Activated T-helper 2 cell treated with anti-CD3 and anti-CD28 coated beads, Interferon-gamma antibody, Interleukin-2, Interleukin-4, amounts not matched to agents 10 μg/mL and 5 μg/mL and 100 μg/mL, durations not matched to agents 14 hours and 24 hours and 36 hours (primary cell): ENCODE results near the gene ENPP7. TPM values are rescaled to one million over a fixed set of nuclear protein-coding genes. Genes with fewer than 3 reads are reported as not detected.
A peak's percentile ranks its signal among the peaks of the same experiment; 100 is the strongest.

Source experiments
- DNase-seq: peaks from one replicate; pipeline ENCODE4 v3.0.0; 2021; ENCODE audit warnings: low spot score
- H3K27ac Mint-ChIP-seq: one replicate; pipeline ENCODE4 v1.8.0; 2021; ENCODE audit warnings: mixed read lengths
- H3K27me3 Mint-ChIP-seq: one replicate; pipeline ENCODE4 v1.8.0; 2021; ENCODE audit warnings: low read depth, mixed read lengths
- H3K36me3 Mint-ChIP-seq: one replicate; pipeline ENCODE4 v1.8.0; 2021; ENCODE audit warnings: low read depth, mixed read lengths
- H3K4me1 Mint-ChIP-seq: one replicate; pipeline ENCODE4 v1.8.0; 2021; ENCODE audit warnings: low read depth, mixed read lengths
- H3K4me3 Mint-ChIP-seq: one replicate; pipeline ENCODE4 v1.8.0; 2021; ENCODE audit warnings: low read depth, mild to moderate bottlenecking, moderate library complexity, mixed read lengths
- H3K9me3 Mint-ChIP-seq: one replicate; pipeline ENCODE4 v1.8.0; 2021; ENCODE audit warnings: mixed read lengths
- intact Hi-C: fragments of 100-400 bp; cut with micrococcal nuclease; formaldehyde crosslinking; loops from one replicate; pipeline ENCODE4 v1.15.1; 2023
- total RNA-seq: library from RNA; stranded (reverse); gene quantifications from 2 replicates; pipeline ENCODE4 v1.2.3, GENCODE V29; 2022

Gene ENPP7
- total RNA-seq, 1 donor from 2014 or later = not detected

- Mint-ChIP-seq H3K27me3 (peaks cover 23% of the 10 kb centered on the region), H3K27ac (no peak overlapping the region), H3K36me3 (no peaks in the 10 kb centered on the region), H3K9me3 (no peaks in the 10 kb centered on the region), H3K4me3 (no peak overlapping the region), H3K4me1 (peaks cover 2% of the 10 kb centered on the region)
- intact Hi-C loops = loop anchor here (10.0 kb wide), 1 partner anchor 253 kb away; no protein-coding TSS in a partner anchor
- DNase-seq = no peak
Observed at GRCh38 chr17:79741401-79741750, 10.6 kb downstream of the ENPP7 start.

DNA sequence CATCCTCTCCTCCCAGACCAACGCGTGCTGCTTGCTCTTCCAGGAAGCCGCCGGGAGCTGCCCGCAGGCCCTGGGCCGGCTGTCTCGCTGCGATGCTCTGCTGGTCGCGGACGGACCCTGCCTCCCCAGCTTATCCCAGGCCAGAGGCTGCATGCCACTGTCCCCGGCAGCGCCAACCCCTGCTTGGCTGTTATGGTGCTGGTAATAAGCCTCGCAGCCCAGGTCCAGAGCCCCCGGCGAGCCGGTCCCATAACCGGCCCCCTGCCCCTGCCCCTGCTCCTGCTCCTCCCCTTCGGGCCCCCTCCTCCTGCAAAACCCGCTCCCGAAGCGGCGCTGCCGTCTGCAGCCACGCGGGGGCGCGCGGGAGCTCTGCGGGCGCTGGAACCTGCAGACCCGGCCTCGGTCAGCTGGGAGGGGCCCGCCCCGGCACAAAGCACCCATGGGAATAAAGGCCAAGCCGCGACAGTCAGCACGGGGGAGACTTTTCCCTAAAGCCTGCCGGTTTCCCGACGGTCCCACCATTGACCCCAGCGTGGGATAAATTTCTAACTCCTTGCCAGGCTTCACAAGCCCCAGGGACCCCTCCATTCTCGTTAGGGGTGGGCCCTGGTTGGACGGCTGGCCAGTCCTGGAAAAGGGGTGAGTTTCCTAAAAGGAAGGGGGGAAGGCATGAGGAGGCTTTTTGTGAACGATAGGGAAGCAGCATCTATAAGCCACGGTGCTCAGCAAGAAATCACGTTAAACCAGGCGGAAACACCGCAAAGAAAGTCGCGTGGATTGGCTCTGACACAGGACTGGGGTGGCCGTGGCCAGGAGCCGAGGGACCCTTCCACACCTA lies 11.2 kb downstream of the ENPP7 start:
- intact Hi-C loops = loop anchor here (10.0 kb wide), 1 partner anchor 253 kb away; no protein-coding TSS in a partner anchor
- Mint-ChIP-seq H3K9me3 (no peaks in the 10 kb centered on the region), H3K4me3 (no peak overlapping the region), H3K4me1 (peaks cover 2% of the 10 kb centered on the region), H3K27ac (no peak overlapping the region), H3K36me3 (no peaks in the 10 kb centered on the region), H3K27me3 (peaks cover 28% of the 10 kb centered on the region)
- peak; percentile 67 for DNase-seq

DNA sequence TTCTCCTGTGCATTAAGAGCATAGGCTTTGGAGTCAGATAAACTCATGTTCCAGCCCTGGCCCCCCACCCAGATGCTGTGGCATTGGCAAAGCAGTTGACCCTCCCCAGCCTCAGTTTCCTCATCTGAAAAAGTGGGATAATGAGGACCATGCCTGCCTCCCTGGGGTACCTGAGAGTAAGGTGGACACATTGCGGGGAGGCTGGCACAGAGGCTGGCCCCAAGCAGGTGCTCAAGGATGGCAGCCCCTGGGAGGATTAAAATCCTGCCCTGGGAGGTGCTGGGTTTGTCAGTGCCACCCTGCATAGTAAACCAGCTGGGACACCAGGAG lies 11.8 kb downstream of the ENPP7 start:
- Mint-ChIP-seq H3K4me1 (peaks cover 2% of the 10 kb centered on the region), H3K27ac (no peak overlapping the region), H3K4me3 (no peak overlapping the region), H3K9me3 (no peaks in the 10 kb centered on the region), H3K27me3 (peaks cover 32% of the 10 kb centered on the region), H3K36me3 (no peaks in the 10 kb centered on the region)
- intact Hi-C loops = loop anchor here (10.0 kb wide), 1 partner anchor 252 kb away; no protein-coding TSS in a partner anchor
- no peak for DNase-seq

GRCh38 chr17:79742951-79743476 lies 12.3 kb downstream of the ENPP7 start:
- H3K36me3 Mint-ChIP-seq = no peaks in the 10 kb centered on the region
- H3K9me3 Mint-ChIP-seq = no peaks in the 10 kb centered on the region
- DNase-seq = no peak
- no peak overlapping the region for H3K27ac Mint-ChIP-seq
- intact Hi-C loops = loop anchor here (10.0 kb wide), 1 partner anchor 252 kb away; no protein-coding TSS in a partner anchor
- H3K4me1 Mint-ChIP-seq = peaks cover 6% of the 10 kb centered on the region
- H3K4me3 Mint-ChIP-seq = no peak overlapping the region
- peaks cover 36% of the 10 kb centered on the region for H3K27me3 Mint-ChIP-seq

DNA sequence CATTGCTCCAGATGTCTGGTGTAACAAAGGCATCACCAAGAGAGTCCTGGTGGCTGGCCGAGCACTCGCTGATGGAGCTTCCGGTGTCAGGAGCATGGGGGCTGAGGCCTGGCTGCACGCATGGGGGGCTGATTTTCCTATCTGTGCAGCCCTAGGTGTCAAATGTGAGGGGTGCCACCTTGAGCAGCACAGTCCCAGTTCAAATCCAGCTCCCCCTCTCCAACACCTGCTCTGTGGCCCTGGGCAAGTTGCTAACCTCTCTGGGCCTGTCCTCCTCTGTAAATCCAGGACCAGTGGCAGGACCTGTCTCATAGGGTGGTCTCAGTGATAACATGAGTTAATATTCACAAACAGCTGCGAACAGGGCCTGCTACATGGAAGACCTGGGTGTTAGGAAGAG lies 12.9 kb downstream of the ENPP7 start:
- H3K27me3 Mint-ChIP-seq = peaks cover 38% of the 10 kb centered on the region
- H3K36me3 Mint-ChIP-seq = no peaks in the 10 kb centered on the region
- peaks cover 6% of the 10 kb centered on the region for H3K4me1 Mint-ChIP-seq
- no peaks in the 10 kb centered on the region for H3K9me3 Mint-ChIP-seq
- DNase-seq = no peak
- no peak overlapping the region for H3K27ac Mint-ChIP-seq
- H3K4me3 Mint-ChIP-seq = no peak overlapping the region
- intact Hi-C loops = loop anchor here (10.0 kb wide), 1 partner anchor 251 kb away; no protein-coding TSS in a partner anchor

GRCh38 chr17:79745641-79746105 lies 14.9 kb downstream of the ENPP7 start:
- Mint-ChIP-seq H3K27ac (no peak overlapping the region), H3K27me3 (peaks cover 32% of the 10 kb centered on the region), H3K4me1 (peaks cover 7% of the 10 kb centered on the region), H3K9me3 (no peaks in the 10 kb centered on the region), H3K36me3 (no peaks in the 10 kb centered on the region), H3K4me3 (no peak overlapping the region)
- intact Hi-C loops = loop anchor here (5.0 to 10.0 kb wide), 3 partner anchors 57 to 249 kb away; no protein-coding TSS in a partner anchor
- DNase-seq = no peak

DNA sequence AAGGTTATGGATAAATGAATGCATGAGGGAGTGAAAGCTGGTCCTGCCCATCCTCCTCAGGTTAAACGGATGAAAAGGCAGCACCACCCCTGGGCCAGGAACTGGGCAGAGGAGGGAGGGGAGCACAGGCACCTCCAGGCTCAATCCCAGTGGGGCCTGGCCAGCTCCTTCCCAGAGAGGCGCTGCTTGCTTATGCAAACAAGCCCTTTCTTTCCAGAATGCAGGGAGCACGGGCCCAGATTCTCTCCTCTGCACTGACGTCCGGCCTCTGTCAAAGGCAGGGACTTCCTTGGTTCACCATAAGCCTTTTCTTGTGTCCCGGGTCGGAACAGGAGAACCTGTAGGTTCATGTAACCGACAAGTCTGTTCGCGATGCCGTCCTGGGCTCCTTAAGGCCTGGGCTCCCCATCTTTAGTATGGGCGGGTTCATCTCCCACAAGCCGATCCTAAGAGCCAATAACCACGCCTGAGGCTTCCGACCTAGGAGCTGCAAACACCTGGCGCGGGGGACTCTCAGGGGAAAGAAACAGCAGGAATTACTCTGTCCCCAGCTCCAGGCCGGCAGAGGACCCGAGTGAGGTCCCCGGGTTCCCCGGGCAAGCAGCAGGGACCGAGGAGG lies 16.3 kb downstream of the ENPP7 start:
- intact Hi-C loops = loop anchor here (5.0 to 10.0 kb wide), 3 partner anchors 55 to 248 kb away; no protein-coding TSS in a partner anchor

GRCh38 chr17:79747508-79748294 lies 17.0 kb downstream of the ENPP7 start:
- intact Hi-C loops = loop anchor here (5.0 to 10.0 kb wide), 3 partner anchors 55 to 247 kb away; no protein-coding TSS in a partner anchor
- Mint-ChIP-seq H3K4me3 (no peak overlapping the region), H3K9me3 (no peaks in the 10 kb centered on the region), H3K36me3 (no peaks in the 10 kb centered on the region), H3K27ac (no peak overlapping the region), H3K27me3 (peaks cover 41% of the 10 kb centered on the region), H3K4me1 (peaks cover 16% of the 10 kb centered on the region)
- DNase-seq = no peak

More for the DNA sequence above, 16.3 kb downstream of the ENPP7 start:
- H3K4me1 Mint-ChIP-seq = peaks cover 16% of the 10 kb centered on the region
- H3K27ac Mint-ChIP-seq = no peak overlapping the region
- no peaks in the 10 kb centered on the region for H3K9me3 Mint-ChIP-seq
- peaks cover 41% of the 10 kb centered on the region for H3K27me3 Mint-ChIP-seq
- DNase-seq = no peak
- no peaks in the 10 kb centered on the region for H3K36me3 Mint-ChIP-seq
- no peak overlapping the region for H3K4me3 Mint-ChIP-seq

- no peaks in the 10 kb centered on the region for H3K36me3 Mint-ChIP-seq
- H3K27me3 Mint-ChIP-seq = peaks cover 38% of the 10 kb centered on the region
- no peak overlapping the region for H3K4me3 Mint-ChIP-seq
- no peak overlapping the region for H3K27ac Mint-ChIP-seq
- intact Hi-C loops = loop anchor here (5.0 to 10.0 kb wide), 3 partner anchors 54 to 246 kb away; no protein-coding TSS in a partner anchor
- no peaks in the 10 kb centered on the region for H3K9me3 Mint-ChIP-seq
- DNase-seq = no peak
- H3K4me1 Mint-ChIP-seq = peaks cover 16% of the 10 kb centered on the region
Observed at GRCh38 chr17:79748295-79749099, 17.8 kb downstream of the ENPP7 start.

DNA sequence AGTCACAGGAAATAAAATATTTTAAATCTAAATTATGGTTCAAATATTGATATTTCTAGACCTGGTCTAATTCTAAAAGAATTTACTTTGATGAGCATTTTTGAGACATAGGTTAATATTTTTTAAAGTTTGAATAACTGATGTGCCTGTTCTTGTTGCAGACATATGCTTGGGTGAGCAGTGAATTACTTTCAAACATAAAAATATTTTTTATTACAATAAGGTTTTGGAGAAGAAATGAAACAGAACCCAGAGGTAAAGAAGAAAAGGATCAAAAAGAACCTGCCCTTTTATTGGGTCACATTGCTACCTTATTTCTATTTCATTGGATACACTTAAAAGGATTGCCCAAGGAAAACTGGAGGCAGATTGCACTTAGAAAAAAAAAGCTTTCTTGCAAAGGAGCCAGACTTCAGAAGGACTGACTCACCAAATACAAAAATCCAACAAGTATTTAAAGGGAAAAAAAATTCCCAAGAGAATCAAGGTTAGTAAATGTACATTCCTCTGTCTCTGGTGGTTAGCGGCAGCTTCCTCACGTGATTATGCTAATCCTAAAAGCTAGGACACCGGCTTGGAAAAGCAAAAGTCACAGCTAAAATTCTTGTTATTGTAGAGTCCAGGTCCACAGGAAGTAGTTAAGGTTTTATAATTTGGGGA lies 18.5 kb downstream of the ENPP7 start:
- Mint-ChIP-seq H3K4me1 (peaks cover 16% of the 10 kb centered on the region), H3K9me3 (no peaks in the 10 kb centered on the region), H3K4me3 (no peak overlapping the region), H3K27me3 (peaks cover 38% of the 10 kb centered on the region), H3K27ac (no peak overlapping the region), H3K36me3 (no peaks in the 10 kb centered on the region)
- DNase-seq = no peak
- intact Hi-C loops = loop anchor here (5.0 to 10.0 kb wide), 3 partner anchors 53 to 246 kb away; no protein-coding TSS in a partner anchor

DNA sequence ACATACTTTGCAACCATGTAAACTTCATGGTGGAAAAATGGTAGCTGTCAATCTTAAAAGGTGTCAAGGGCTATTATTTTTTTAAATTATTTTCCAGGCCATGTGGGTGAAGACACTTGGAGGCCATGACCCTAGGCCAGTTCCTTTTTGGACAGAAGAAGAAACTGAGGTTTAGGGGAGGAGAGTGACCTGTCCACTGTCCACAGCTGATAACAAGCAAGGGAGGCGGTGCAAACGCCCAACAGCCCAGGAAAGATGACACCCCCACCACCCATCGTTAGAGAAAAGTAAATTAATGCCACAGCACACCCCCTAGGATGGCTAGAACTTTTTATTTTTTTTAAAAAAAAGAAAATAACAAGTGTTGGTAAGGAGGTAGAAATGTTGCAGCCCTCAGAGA lies 19.2 kb downstream of the ENPP7 start:
- Mint-ChIP-seq H3K4me1 (peaks cover 16% of the 10 kb centered on the region), H3K4me3 (no peak overlapping the region), H3K9me3 (no peaks in the 10 kb centered on the region), H3K36me3 (no peaks in the 10 kb centered on the region), H3K27me3 (peaks cover 38% of the 10 kb centered on the region), H3K27ac (no peak overlapping the region)
- intact Hi-C loops = loop anchor here (5.0 to 10.0 kb wide), 3 partner anchors 52 to 245 kb away; no protein-coding TSS in a partner anchor
- no peak for DNase-seq
